ENCODE results near the gene DYNC1H1.

DYNC1H1 gene

GRCh38 chr14:102066041-102066451, 101.7 kb downstream of the DYNC1H1 start:
- POLR2A ChIA-PET = no interaction called here
- no peak overlapping the region for H3K27ac ChIP-seq (ENCODE audit: extremely low read depth, low read depth, low read length)

GRCh38 chr14:102071283-102071998, 107.1 kb downstream of the DYNC1H1 start:
- H3K36me3 ChIP-seq (ENCODE audit: control insufficient read depth in 2 of 2, insufficient read depth in 1 of 2, low read length in 2 of 2) = no peaks in the 10 kb centered on the region; a peak in 1 of 3 replicates
- H3K9me3 ChIP-seq (ENCODE audit: control insufficient read depth, insufficient read depth, low read depth, low read length) = no peaks in the 10 kb centered on the region
- no peak overlapping the region for H3K4me3 ChIP-seq (ENCODE audit: low read depth, low read length)
- H3K27ac ChIP-seq (ENCODE audit: extremely low read depth, low read depth, low read length) = no peak overlapping the region
- ChIA-PET POLR2A (interaction anchor here (0.6 kb wide), 1 partner anchor 16 kb away, joined by 7 read pairs; no protein-coding TSS in a partner anchor), CTCF (no interaction called here)
- no peaks in the 10 kb centered on the region for H3K4me1 ChIP-seq (ENCODE audit: control insufficient read depth, insufficient read depth, low read length)
- TF ChIP-seq REST (tag by site-specific recombination; IDR thresholded peaks at IDR 0.05) = no peak
- TF ChIP-seq EGR2 (tag by site-specific recombination; IDR thresholded peaks at IDR 0.05; ENCODE audit: low read depth) = no peak

More at GRCh38 chr14:102066041-102066451, 101.7 kb downstream of the DYNC1H1 start:
- TF ChIP-seq ZNF132 (tag by site-specific recombination; IDR thresholded peaks at IDR 0.05; ENCODE audit: borderline replicate concordance) (no peak), ZNF488 (tag by site-specific recombination; IDR thresholded peaks at IDR 0.05) (no peak), ZNF704 (tag by site-specific recombination; IDR thresholded peaks at IDR 0.05) (no peak)
- Histone ChIP-seq H3K4me1 (ENCODE audit: control insufficient read depth, insufficient read depth, low read length) (no peaks in the 10 kb centered on the region), H3K9me3 (ENCODE audit: control insufficient read depth, insufficient read depth, low read depth, low read length) (no peaks in the 10 kb centered on the region), H3K36me3 (ENCODE audit: control insufficient read depth in 2 of 2, insufficient read depth in 1 of 2, low read length in 2 of 2) (no peaks in the 10 kb centered on the region), H3K4me3 (ENCODE audit: low read depth, low read length) (no peak overlapping the region)
- CTCF ChIA-PET = no interaction called here

GRCh38 chr14:102074415-102074964, 110.1 kb downstream of the DYNC1H1 start:
- no peaks in the 10 kb centered on the region for H3K9me3 ChIP-seq (ENCODE audit: control insufficient read depth, insufficient read depth, low read depth, low read length)
- CTCF ChIA-PET = interaction anchor here (0.6 to 1.0 kb wide), 3 partner anchors 22 to 441 kb away, joined by 3 read pairs; no protein-coding TSS in a partner anchor

GRCh38 chr14:102075155-102075554, 110.8 kb downstream of the DYNC1H1 start:
- Histone ChIP-seq H3K9me3 (ENCODE audit: control insufficient read depth, insufficient read depth, low read depth, low read length) (no peaks in the 10 kb centered on the region), H3K4me1 (ENCODE audit: control insufficient read depth, insufficient read depth, low read length) (no peaks in the 10 kb centered on the region), H3K4me3 (ENCODE audit: low read depth, low read length) (no peak overlapping the region), H3K36me3 (ENCODE audit: control insufficient read depth in 2 of 2, insufficient read depth in 1 of 2, low read length in 2 of 2) (peaks cover 20 to 22% of the 10 kb centered on the region in 2 experiments), H3K27ac (ENCODE audit: extremely low read depth, low read depth, low read length) (no peak overlapping the region)
- CTCF ChIA-PET = interaction anchor here (1.0 kb wide), 1 partner anchor 21 kb away, joined by 3 read pairs; no protein-coding TSS in a partner anchor
- POLR2A ChIA-PET = interaction anchor here (1.1 kb wide), 1 partner anchor 12 kb away, joined by 4 read pairs; no protein-coding TSS in a partner anchor
- TF ChIP-seq ZEB2 (tag by site-specific recombination; IDR thresholded peaks at IDR 0.05) = no peak
- no peak for TF ChIP-seq ZNF324 (tag by site-specific recombination; IDR thresholded peaks at IDR 0.05)
- TF ChIP-seq ZBTB10 (tag by site-specific recombination; IDR thresholded peaks at IDR 0.05) = no peak
- TF ChIP-seq ZSCAN16 (tag by site-specific recombination; IDR thresholded peaks at IDR 0.05) = no peak
- TF ChIP-seq OVOL3 (tag by site-specific recombination; IDR thresholded peaks at IDR 0.05) = no peak
- TF ChIP-seq MEIS1 (CRISPR knock-in tag; IDR thresholded peaks at IDR 0.05; ENCODE audit: borderline replicate concordance) = no peak
- TF ChIP-seq ZBTB21 (tag by site-specific recombination; IDR thresholded peaks at IDR 0.05) = no peak
- no peak for TF ChIP-seq ZFHX2 (tag by site-specific recombination; conservative IDR thresholded peaks at IDR 0.05)
- no peak for TF ChIP-seq ZNF626 (tag by site-specific recombination; IDR thresholded peaks at IDR 0.05)
- no peak for TF ChIP-seq ZNF670 (tag by site-specific recombination; IDR thresholded peaks at IDR 0.05; ENCODE audit: low read depth)
- TF ChIP-seq EGR2 (tag by site-specific recombination; IDR thresholded peaks at IDR 0.05; ENCODE audit: low read depth) = no peak
- no peak for TF ChIP-seq ZNF501 (tag by site-specific recombination; IDR thresholded peaks at IDR 0.05)

More at GRCh38 chr14:102074415-102074964, 110.1 kb downstream of the DYNC1H1 start:
- POLR2A ChIA-PET = interaction anchor here (1.1 kb wide), 1 partner anchor 12 kb away, joined by 4 read pairs; no protein-coding TSS in a partner anchor
- TF ChIP-seq ZNF747 (tag by site-specific recombination; IDR thresholded peaks at IDR 0.05) (no peak), KLF8 (tag by site-specific recombination; IDR thresholded peaks at IDR 0.05) (no peak), REPIN1 (tag by site-specific recombination; IDR thresholded peaks at IDR 0.05; ENCODE audit: low read depth) (no peak), ZNF146 (tag by site-specific recombination; IDR thresholded peaks at IDR 0.05) (peak; percentile 96), ZNF677 (tag by site-specific recombination; IDR thresholded peaks at IDR 0.05) (peak; percentile 84)
- Histone ChIP-seq H3K36me3 (ENCODE audit: control insufficient read depth in 2 of 2, insufficient read depth in 1 of 2, low read length in 2 of 2) (peaks cover 14 to 15% of the 10 kb centered on the region in 2 experiments; a peak in 2 of 3 replicates), H3K27ac (ENCODE audit: extremely low read depth, low read depth, low read length) (no peak overlapping the region), H3K4me3 (ENCODE audit: low read depth, low read length) (no peak overlapping the region), H3K4me1 (ENCODE audit: control insufficient read depth, insufficient read depth, low read length) (no peaks in the 10 kb centered on the region)
